Caco-2 (cell line): ENCODE data around the gene GPC5. TPM values are rescaled to one million over a fixed set of nuclear protein-coding genes. Genes with fewer than 3 reads are reported as not detected.

Source experiments
- BruUV-seq: library from RNA; stranded (reverse); fragments of 400-500 nt; replicated peaks from 2 replicates; lab custom pipeline; 2021; lab: Mats Ljungman, UMichigan
- CTCF ChIA-PET: fragments of 300-600 bp; sonication (Branson Sonifier 250); formaldehyde crosslinking; loops from one replicate; lab custom pipeline; 2022; ENCODE audit warnings: antibody characterized with exemption; lab: Charles Lee
- POLR2A ChIA-PET: fragments of 300-600 bp; sonication (Branson Sonifier 250); formaldehyde crosslinking; loops from one replicate; lab custom pipeline; 2022; ENCODE audit warnings: antibody characterized with exemption; lab: Charles Lee
- DNase-seq, 2 experiments: peaks; one replicate each; pipeline versions ENCODE4 v3.0.0 to v3.0.0-alpha.2; 2020 to 2022
- H3K27me3 ChIP-seq: replicated peaks from 2 replicates; pipeline ENCODE4 v1.6.0; 2011; ENCODE audit warnings: low read length; ENCODE audit not compliant: control insufficient read depth, insufficient read depth
- H3K36me3 ChIP-seq: 2 replicates; pipeline ENCODE4 v1.5.1; 2011; ENCODE audit warnings: low read length; ENCODE audit not compliant: control insufficient read depth, insufficient read depth
- H3K4me1 ChIP-seq: fragments of 250-450 bp; sonication (Bioruptor Pico); 2 replicates; pipeline ENCODE4 v1.5.1; 2020; ENCODE audit warnings: mild to moderate bottlenecking
- H3K4me3 ChIP-seq: 2 replicates; pipeline ENCODE4 v1.5.1; 2011; ENCODE audit warnings: low read depth, mild to moderate bottlenecking, control low read depth, low read length
- H3K9me3 ChIP-seq: fragments of 250-450 bp; sonication (Bioruptor Pico); 2 replicates; pipeline ENCODE4 v1.5.1; 2020; ENCODE audit warnings: mild to moderate bottlenecking, moderate library complexity
- H3K27ac Mint-ChIP-seq: one replicate; pipeline ENCODE4 v1.8.0; 2022; ENCODE audit warnings: mixed read lengths; ENCODE audit not compliant: unreplicated experiment
- H3K27me3 Mint-ChIP-seq: one replicate; pipeline ENCODE4 v1.8.0; 2022; ENCODE audit warnings: mixed read lengths; ENCODE audit not compliant: insufficient read depth, unreplicated experiment
- H3K36me3 Mint-ChIP-seq: one replicate; pipeline ENCODE4 v1.8.0; 2022; ENCODE audit warnings: mild to moderate bottlenecking, mixed read lengths; ENCODE audit not compliant: insufficient read depth, unreplicated experiment
- H3K4me1 Mint-ChIP-seq: one replicate; pipeline ENCODE4 v1.8.0; 2022; ENCODE audit warnings: low read depth, mixed read lengths; ENCODE audit not compliant: unreplicated experiment
- H3K4me3 Mint-ChIP-seq: one replicate; pipeline ENCODE4 v1.8.0; 2022; ENCODE audit warnings: mild to moderate bottlenecking, moderate library complexity, mixed read lengths; ENCODE audit not compliant: unreplicated experiment
- H3K9me3 Mint-ChIP-seq: one replicate; pipeline ENCODE4 v1.8.0; 2022; ENCODE audit warnings: mixed read lengths; ENCODE audit not compliant: unreplicated experiment
- intact Hi-C: fragments of 100-400 bp; cut with micrococcal nuclease; formaldehyde crosslinking; loops from one replicate; pipeline ENCODE4 v1.10.0; 2022; ENCODE audit not compliant: unreplicated experiment
- total RNA-seq: library from RNA; stranded (reverse); gene quantifications from 2 replicates; pipeline ENCODE4 v1.2.3, GENCODE V29; 2022
- TF ChIP-seq, protein P1 (sequence below), 2 experiments: fragments of 200-600 bp in 1 of 2; IDR thresholded peaks; 1 replicate in 1 of 2; 2 replicates in 1 of 2; pipeline versions ENCODE4 v1.5.1 to v1.8.0; 2011 to 2022; ENCODE audit warnings: antibody characterized with exemption in 1 of 2, control low read depth in 1 of 2, inconsistent platforms in 1 of 2, low read depth in 1 of 2, low read length in 1 of 2, mild to moderate bottlenecking in 1 of 2, moderate library complexity in 1 of 2; ENCODE audit not compliant: insufficient read depth in 1 of 2, severe bottlenecking in 1 of 2, unreplicated experiment in 1 of 2

Gene GPC5
- total RNA-seq, 1 experiment from 2014 or later: 4.1 TPM

DNA sequence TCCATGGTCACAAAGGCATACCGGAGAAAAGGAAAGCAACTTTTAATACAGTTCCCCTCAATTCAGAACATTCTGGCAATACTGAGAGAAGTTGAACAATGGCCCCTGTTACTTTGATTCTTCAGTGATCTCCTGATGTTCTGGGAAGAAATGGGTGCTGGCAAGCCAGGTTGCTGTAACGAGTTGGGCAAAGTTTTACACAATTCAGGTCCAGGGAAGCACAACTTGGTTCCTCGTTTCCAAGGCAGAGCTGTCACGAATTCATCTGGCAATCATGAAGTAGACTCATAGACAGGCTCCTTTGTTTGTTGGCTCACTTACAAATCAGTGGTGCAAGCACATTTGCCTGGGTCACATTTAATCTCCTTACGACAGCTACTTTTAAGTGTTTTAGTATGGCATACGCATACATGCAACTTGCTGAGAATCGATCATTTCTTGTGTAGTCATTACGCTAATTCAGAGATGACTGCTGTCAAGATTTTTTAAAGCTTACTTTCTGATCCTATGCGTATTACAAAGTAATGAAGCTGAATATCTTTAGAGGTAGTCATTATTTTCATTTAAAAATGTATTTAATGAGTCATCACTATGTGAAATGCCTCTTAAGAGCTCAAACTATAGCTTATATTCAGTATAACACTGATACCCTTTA, 174.7 kb downstream of the GPC5 start:
- intact Hi-C loops: no loop called here
- H3K4me3 ChIP-seq: no peak overlapping the region
- H3K9me3 ChIP-seq: no peaks in the 10 kb centered on the region
- Mint-ChIP-seq H3K4me3 (no peak overlapping the region), H3K9me3 (peaks cover 11% of the 10 kb centered on the region), H3K27ac (no peak overlapping the region), H3K4me1 (no peaks in the 10 kb centered on the region), H3K36me3 (no peaks in the 10 kb centered on the region), H3K27me3 (no peaks in the 10 kb centered on the region)
- POLR2A ChIA-PET: no interaction called here
- BruUV-seq: no TSS peak
- no peak for DNase-seq
- H3K27me3 ChIP-seq: no peaks in the 10 kb centered on the region
- H3K4me1 ChIP-seq: peaks cover 8% of the 10 kb centered on the region; the same call in 1 of the 2 replicates
- TF ChIP-seq, protein P1, sequence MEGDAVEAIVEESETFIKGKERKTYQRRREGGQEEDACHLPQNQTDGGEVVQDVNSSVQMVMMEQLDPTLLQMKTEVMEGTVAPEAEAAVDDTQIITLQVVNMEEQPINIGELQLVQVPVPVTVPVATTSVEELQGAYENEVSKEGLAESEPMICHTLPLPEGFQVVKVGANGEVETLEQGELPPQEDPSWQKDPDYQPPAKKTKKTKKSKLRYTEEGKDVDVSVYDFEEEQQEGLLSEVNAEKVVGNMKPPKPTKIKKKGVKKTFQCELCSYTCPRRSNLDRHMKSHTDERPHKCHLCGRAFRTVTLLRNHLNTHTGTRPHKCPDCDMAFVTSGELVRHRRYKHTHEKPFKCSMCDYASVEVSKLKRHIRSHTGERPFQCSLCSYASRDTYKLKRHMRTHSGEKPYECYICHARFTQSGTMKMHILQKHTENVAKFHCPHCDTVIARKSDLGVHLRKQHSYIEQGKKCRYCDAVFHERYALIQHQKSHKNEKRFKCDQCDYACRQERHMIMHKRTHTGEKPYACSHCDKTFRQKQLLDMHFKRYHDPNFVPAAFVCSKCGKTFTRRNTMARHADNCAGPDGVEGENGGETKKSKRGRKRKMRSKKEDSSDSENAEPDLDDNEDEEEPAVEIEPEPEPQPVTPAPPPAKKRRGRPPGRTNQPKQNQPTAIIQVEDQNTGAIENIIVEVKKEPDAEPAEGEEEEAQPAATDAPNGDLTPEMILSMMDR (IDR thresholded peaks at IDR 0.05; ENCODE audit: insufficient read depth in 1 of 2, low read depth in 1 of 2, low read length in 1 of 2, severe bottlenecking in 1 of 2, unreplicated experiment in 1 of 2): no peak
- no peaks in the 10 kb centered on the region for H3K36me3 ChIP-seq
- CTCF ChIA-PET: no interaction called here

DNA sequence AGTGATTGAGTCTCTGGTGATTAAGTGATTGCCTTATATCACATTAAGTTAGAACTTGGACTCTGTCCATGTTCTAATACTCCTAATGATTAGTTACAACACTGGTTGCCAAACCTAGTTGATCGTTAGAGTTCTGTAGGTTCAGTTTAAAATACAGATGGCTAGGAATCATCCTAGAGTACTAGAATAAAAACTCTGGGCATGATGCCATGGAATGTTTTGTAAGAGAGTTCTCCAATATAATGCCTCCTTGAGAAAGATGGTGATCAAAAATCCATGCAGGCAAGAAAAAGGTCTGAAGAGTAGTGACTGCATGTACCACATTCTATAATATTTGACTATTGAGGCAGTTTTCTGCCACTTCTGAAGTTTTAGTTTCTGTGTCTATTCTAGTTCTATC, 176.3 kb downstream of the GPC5 start:
- no peak for DNase-seq
- Histone ChIP-seq H3K27me3 (no peaks in the 10 kb centered on the region), H3K9me3 (no peaks in the 10 kb centered on the region), H3K4me3 (no peak overlapping the region), H3K36me3 (no peaks in the 10 kb centered on the region), H3K4me1 (peaks cover 8% of the 10 kb centered on the region; the same call in 1 of the 2 replicates)
- no peaks in the 10 kb centered on the region for H3K4me1 Mint-ChIP-seq
- intact Hi-C loops: no loop called here
- no peaks in the 10 kb centered on the region for H3K27me3 Mint-ChIP-seq
- H3K27ac Mint-ChIP-seq: no peak overlapping the region
- no peaks in the 10 kb centered on the region for H3K36me3 Mint-ChIP-seq
- POLR2A ChIA-PET: no interaction called here
- TF ChIP-seq, protein P1 (IDR thresholded peaks at IDR 0.05; ENCODE audit: insufficient read depth in 1 of 2, low read depth in 1 of 2, low read length in 1 of 2, severe bottlenecking in 1 of 2, unreplicated experiment in 1 of 2): no peak
- no TSS peak for BruUV-seq
- CTCF ChIA-PET: no interaction called here
- H3K4me3 Mint-ChIP-seq: no peak overlapping the region
- H3K9me3 Mint-ChIP-seq: peaks cover 11% of the 10 kb centered on the region

DNA sequence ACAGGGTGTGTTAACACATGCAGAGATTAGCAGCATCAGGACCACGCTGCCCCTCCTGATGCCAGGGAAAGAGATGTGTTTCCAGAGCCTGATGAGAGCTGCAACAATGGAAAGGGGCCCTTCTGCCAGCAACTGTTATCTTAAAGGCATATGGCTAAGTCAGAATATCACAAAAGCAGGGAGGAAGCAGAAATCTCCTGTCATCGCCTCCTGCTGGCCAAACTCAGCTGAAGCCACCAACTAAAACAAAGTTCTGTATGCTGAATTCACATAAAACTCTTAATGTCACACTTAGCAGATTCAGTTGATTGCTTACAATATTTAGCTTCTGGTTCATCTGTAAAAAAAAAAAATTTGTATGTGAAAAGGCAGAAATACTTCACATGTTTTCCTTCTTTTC, 178.2 kb downstream of the GPC5 start:
- no TSS peak for BruUV-seq
- Histone ChIP-seq H3K4me1 (peaks cover 8% of the 10 kb centered on the region; the same call in 1 of the 2 replicates), H3K4me3 (no peak overlapping the region), H3K36me3 (no peaks in the 10 kb centered on the region), H3K27me3 (no peaks in the 10 kb centered on the region), H3K9me3 (no peaks in the 10 kb centered on the region; the same call in 1 of the 2 replicates)
- ChIA-PET CTCF (interaction anchor here (1.1 kb wide), 1 partner anchor 205 kb away, joined by 3 read pairs; no protein-coding TSS in a partner anchor), POLR2A (no interaction called here)
- Mint-ChIP-seq H3K27ac (no peak overlapping the region), H3K4me1 (no peaks in the 10 kb centered on the region), H3K27me3 (no peaks in the 10 kb centered on the region), H3K4me3 (no peak overlapping the region), H3K9me3 (peaks cover 11% of the 10 kb centered on the region), H3K36me3 (no peaks in the 10 kb centered on the region)
- TF ChIP-seq, protein P1 (IDR thresholded peaks at IDR 0.05; ENCODE audit: insufficient read depth in 1 of 2, low read depth in 1 of 2, low read length in 1 of 2, severe bottlenecking in 1 of 2, unreplicated experiment in 1 of 2): peak; percentile 24 to 45
- intact Hi-C loops: no loop called here
- DNase-seq: peak in 1 of 2 experiments; percentile 16
